H9 (cell line): ENCODE results near the gene S100A3. TPM values are rescaled to one million over a fixed set of nuclear protein-coding genes. Genes with fewer than 3 reads are reported as not detected.

Experiments
- DNase-seq: peaks from one replicate; pipeline ENCODE4 v3.0.0-alpha.2; 2017
- H2AFZ ChIP-seq: one replicate; pipeline ENCODE4 v1.6.1; 2013; ENCODE audit warnings: mild to moderate bottlenecking, low read length, control low read depth, moderate library complexity
- H2AK5ac ChIP-seq: 2 replicates; pipeline ENCODE4 v1.6.1; 2013; ENCODE audit warnings: low read length, control low read depth, mixed read lengths; ENCODE audit not compliant: insufficient read length
- H2BK120ac ChIP-seq: one replicate; pipeline ENCODE4 v1.6.1; 2013; ENCODE audit warnings: low read depth, mild to moderate bottlenecking, low read length, control low read depth, inconsistent platforms; ENCODE audit not compliant: poor library complexity, severe bottlenecking
- H2BK12ac ChIP-seq: 2 replicates; pipeline ENCODE4 v1.6.1; 2013; ENCODE audit warnings: low read length, control low read depth, mixed read lengths, low read depth; ENCODE audit not compliant: insufficient read length
- H2BK15ac ChIP-seq: 2 replicates; pipeline ENCODE4 v1.6.1; 2013; ENCODE audit warnings: low read depth, low read length, control low read depth
- H2BK20ac ChIP-seq: one replicate; pipeline ENCODE4 v1.6.1; 2013; ENCODE audit warnings: low read depth, mild to moderate bottlenecking, low read length, control low read depth, inconsistent platforms; ENCODE audit not compliant: poor library complexity, severe bottlenecking
- H2BK5ac ChIP-seq: 2 replicates; pipeline ENCODE4 v1.6.1; 2013; ENCODE audit warnings: low read length, control low read depth, mixed read lengths; ENCODE audit not compliant: insufficient read length
- H3K14ac ChIP-seq: 2 replicates; pipeline ENCODE4 v1.6.1; 2013; ENCODE audit warnings: low read length, control low read depth; ENCODE audit not compliant: insufficient read depth
- H3K18ac ChIP-seq: 2 replicates; pipeline ENCODE4 v1.6.1; 2013; ENCODE audit warnings: low read depth, mild to moderate bottlenecking, mixed read lengths, low read length, control low read depth; ENCODE audit not compliant: insufficient read length
- H3K23ac ChIP-seq: 2 replicates; pipeline ENCODE4 v1.6.1; 2013; ENCODE audit warnings: low read length, control low read depth, mixed read lengths, low read depth; ENCODE audit not compliant: insufficient read length
- H3K23me2 ChIP-seq: 2 replicates; pipeline ENCODE4 v1.6.1; 2013; ENCODE audit warnings: low read depth, mild to moderate bottlenecking, mixed read lengths, low read length, control low read depth; ENCODE audit not compliant: insufficient read length, poor library complexity, severe bottlenecking
- H3K27ac ChIP-seq: 2 replicates; pipeline ENCODE4 v1.5.1; 2013; ENCODE audit warnings: low read length, control low read depth, mixed read lengths, low read depth; ENCODE audit not compliant: insufficient read length
- H3K27me3 ChIP-seq: 2 replicates; pipeline ENCODE4 v1.6.1; 2013; ENCODE audit warnings: low read length, control low read depth, inconsistent platforms; ENCODE audit not compliant: insufficient read depth
- H3K4ac ChIP-seq: 2 replicates; pipeline ENCODE4 v1.6.1; 2013; ENCODE audit warnings: low read depth, mild to moderate bottlenecking, control low read depth, inconsistent platforms, low read length, moderate library complexity
- H3K4me1 ChIP-seq: 2 replicates; pipeline ENCODE4 v1.6.1; 2013; ENCODE audit warnings: low read length, control low read depth, inconsistent platforms; ENCODE audit not compliant: insufficient read depth
- H3K4me2 ChIP-seq: 2 replicates; pipeline ENCODE4 v1.6.1; 2013; ENCODE audit warnings: low read length, control low read depth, mixed read lengths; ENCODE audit not compliant: insufficient read length, insufficient read depth
- H3K56ac ChIP-seq: 2 replicates; pipeline ENCODE4 v1.6.1; 2013; ENCODE audit warnings: low read depth, mild to moderate bottlenecking, mixed read lengths, low read length, control low read depth; ENCODE audit not compliant: insufficient read length
- H3K79me1 ChIP-seq: 2 replicates; pipeline ENCODE4 v1.6.1; 2013; ENCODE audit warnings: low read depth, mild to moderate bottlenecking, moderate library complexity, low read length, control low read depth, inconsistent platforms; ENCODE audit not compliant: insufficient read depth, poor library complexity, severe bottlenecking
- H3K79me2 ChIP-seq: 2 replicates; pipeline ENCODE4 v1.6.1; 2013; ENCODE audit warnings: low read length, control low read depth, inconsistent platforms; ENCODE audit not compliant: insufficient read depth
- H3K9ac ChIP-seq: 2 replicates; pipeline ENCODE4 v1.6.1; 2013; ENCODE audit warnings: low read length, control low read depth, mixed read lengths; ENCODE audit not compliant: insufficient read length; ENCODE audit errors: extremely low read depth
- H3K9me3 ChIP-seq: one replicate; pipeline ENCODE4 v1.6.1; 2013; ENCODE audit warnings: low read depth, low read length, inconsistent platforms; ENCODE audit not compliant: control insufficient read depth
- H3T11ph ChIP-seq: one replicate; pipeline ENCODE4 v1.6.1; 2013; ENCODE audit warnings: mild to moderate bottlenecking, low read length, control low read depth, inconsistent platforms
- H4K20me1 ChIP-seq: one replicate; pipeline ENCODE4 v1.6.1; 2013; ENCODE audit not compliant: control insufficient read depth, insufficient read length, insufficient read depth
- H4K5ac ChIP-seq: 2 replicates; pipeline ENCODE4 v1.6.1; 2013; ENCODE audit warnings: low read depth, mild to moderate bottlenecking, mixed read lengths, low read length, control low read depth; ENCODE audit not compliant: insufficient read length
- H4K8ac ChIP-seq: replicated peaks from 2 replicates; pipeline ENCODE4 v1.6.1; 2013; ENCODE audit warnings: low read length, control low read depth, mixed read lengths, low read depth; ENCODE audit not compliant: insufficient read length
- H4K91ac ChIP-seq: 2 replicates; pipeline ENCODE4 v1.6.1; 2013; ENCODE audit warnings: low read depth, mild to moderate bottlenecking, moderate library complexity, mixed read lengths, low read length, control low read depth; ENCODE audit not compliant: insufficient read length
- H3K27ac Mint-ChIP-seq, 3 experiments: 2 replicates in 2 of 3; 3 replicates in 1 of 3; pipeline ENCODE4 v1.8.0; 2020 to 2021; ENCODE audit warnings: mixed read lengths in 3 of 3, mild to moderate bottlenecking in 1 of 3, moderate library complexity in 1 of 3
- H3K27me3 Mint-ChIP-seq: 2 replicates; pipeline ENCODE4 v1.8.0; 2021; ENCODE audit warnings: low read depth, mild to moderate bottlenecking, moderate library complexity, mixed read lengths
- H3K36me3 Mint-ChIP-seq, 3 experiments: 2 replicates in 2 of 3; 3 replicates in 1 of 3; pipeline ENCODE4 v1.8.0; 2020 to 2021; ENCODE audit warnings: low read depth in 3 of 3, mixed read lengths in 3 of 3; ENCODE audit not compliant: insufficient read depth in 1 of 3
- H3K4me1 Mint-ChIP-seq, 2 experiments: 2 replicates each; pipeline ENCODE4 v1.8.0; 2020; ENCODE audit warnings: mixed read lengths in 2 of 2
- H3K4me3 Mint-ChIP-seq, 2 experiments: 2 replicates in 1 of 2; 3 replicates in 1 of 2; pipeline ENCODE4 v1.8.0; 2020 to 2021; ENCODE audit warnings: mild to moderate bottlenecking in 2 of 2, mixed read lengths in 2 of 2, moderate library complexity in 1 of 2
- H3K9me3 Mint-ChIP-seq, 2 experiments: 2 replicates in 1 of 2; 3 replicates in 1 of 2; pipeline ENCODE4 v1.8.0; 2020; ENCODE audit warnings: mild to moderate bottlenecking in 2 of 2, mixed read lengths in 2 of 2, moderate library complexity in 1 of 2
- WGBS: extraction: QIAGEN DNeasy Blood & Tissue Kit; methylation state at CpG from one replicate; pipeline ENCODE4 v1.1.7; 2013; ENCODE audit warnings: missing lambda C conversion rate, low lambda C conversion rate, mixed read lengths; ENCODE audit not compliant: insufficient read length; ENCODE audit errors: extremely low coverage; 5-methylcytosine and 5-hydroxymethylcytosine counted together
- total RNA-seq: library from RNA; stranded (reverse); gene quantifications from 2 replicates; pipeline ENCODE4 v1.2.1, GENCODE V29; 2021
- TF ChIP-seq, protein P1 (sequence below): fragments of 200-600 bp; sonication (generic); conservative IDR thresholded peaks from 3 replicates; pipeline ENCODE4 v1.8.0; 2021; ENCODE audit warnings: antibody characterized with exemption, mild to moderate bottlenecking

S100A3 gene
- total RNA-seq, 1 experiment from 2014 or later = not detected

DNA sequence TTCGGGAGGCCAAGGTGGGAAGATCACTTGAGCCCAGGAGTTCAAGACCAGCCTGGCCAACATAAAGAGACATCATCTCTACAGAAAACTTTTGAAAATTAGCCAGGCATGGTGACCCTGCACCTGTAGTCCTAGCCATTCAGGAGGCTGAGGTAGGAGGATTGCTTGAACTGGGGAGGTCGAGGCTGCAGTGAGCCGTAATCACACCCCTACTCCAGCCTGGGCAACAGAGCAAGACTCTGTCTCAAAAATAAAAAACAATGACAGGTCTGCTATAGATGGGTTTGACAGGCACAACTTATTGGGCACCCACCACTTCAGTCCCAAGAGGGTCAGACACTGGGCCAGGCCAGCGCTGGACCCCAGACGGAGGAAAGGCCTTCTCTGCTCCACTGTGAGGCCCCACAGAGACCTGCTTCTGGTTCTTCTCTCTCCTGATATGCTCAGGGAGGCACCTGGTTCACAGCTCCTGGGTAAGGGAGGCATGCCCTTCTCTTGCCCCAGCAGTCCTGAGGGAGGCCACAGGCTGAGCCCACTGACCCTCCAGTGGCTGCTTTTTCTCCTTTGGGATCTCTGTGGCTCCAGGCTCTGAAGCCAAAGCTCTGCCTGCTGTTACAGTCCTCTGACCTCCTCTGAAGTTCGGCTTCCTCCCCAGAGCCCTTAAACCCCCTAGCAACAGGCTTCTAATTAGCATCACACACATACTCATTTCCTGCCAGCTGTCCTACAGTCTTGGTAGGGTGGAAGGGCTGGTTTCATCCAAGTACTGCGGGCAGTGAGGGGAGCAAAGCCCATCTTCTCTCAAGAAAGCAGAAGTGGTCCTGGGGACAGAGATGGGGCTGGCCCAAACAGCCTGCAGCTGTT lies 49.5 kb upstream of the S100A3 start:
- no peak overlapping the region for H2BK15ac ChIP-seq
- no peak overlapping the region for H2AK5ac ChIP-seq
- peak overlapping the region; percentile 83 to 89 (median 86); a peak in 6 of 7 replicates for H3K27ac Mint-ChIP-seq
- H3K27me3 Mint-ChIP-seq = no peaks in the 10 kb centered on the region; the same call in none of the 2 replicates
- peak overlapping the region; percentile 89; the same call in 1 of the 2 replicates for H3K4ac ChIP-seq
- no peak overlapping the region for H2BK5ac ChIP-seq
- H3K4me3 Mint-ChIP-seq = peak overlapping the region in 1 of 2 experiments; percentile 61; a peak in 3 of 5 replicates
- H4K91ac ChIP-seq = no peak overlapping the region
- no peaks in the 10 kb centered on the region for H3K23me2 ChIP-seq
- H3K27ac ChIP-seq = peak overlapping the region; percentile 29
- no peaks in the 10 kb centered on the region for H3K79me1 ChIP-seq
- no peak overlapping the region for H4K5ac ChIP-seq
- no peaks in the 10 kb centered on the region for H3K79me2 ChIP-seq
- H3K56ac ChIP-seq = no peak overlapping the region
- no peak overlapping the region for H3T11ph ChIP-seq
- H2BK120ac ChIP-seq = peak overlapping the region; percentile 69
- H4K8ac ChIP-seq = no peak overlapping the region
- no peak overlapping the region for H2AFZ ChIP-seq
- peaks cover 7% of the 10 kb centered on the region; the same call in 1 of the 2 replicates for H3K4me1 ChIP-seq
- DNase-seq = peak; percentile 87
- TF ChIP-seq, protein P1, sequence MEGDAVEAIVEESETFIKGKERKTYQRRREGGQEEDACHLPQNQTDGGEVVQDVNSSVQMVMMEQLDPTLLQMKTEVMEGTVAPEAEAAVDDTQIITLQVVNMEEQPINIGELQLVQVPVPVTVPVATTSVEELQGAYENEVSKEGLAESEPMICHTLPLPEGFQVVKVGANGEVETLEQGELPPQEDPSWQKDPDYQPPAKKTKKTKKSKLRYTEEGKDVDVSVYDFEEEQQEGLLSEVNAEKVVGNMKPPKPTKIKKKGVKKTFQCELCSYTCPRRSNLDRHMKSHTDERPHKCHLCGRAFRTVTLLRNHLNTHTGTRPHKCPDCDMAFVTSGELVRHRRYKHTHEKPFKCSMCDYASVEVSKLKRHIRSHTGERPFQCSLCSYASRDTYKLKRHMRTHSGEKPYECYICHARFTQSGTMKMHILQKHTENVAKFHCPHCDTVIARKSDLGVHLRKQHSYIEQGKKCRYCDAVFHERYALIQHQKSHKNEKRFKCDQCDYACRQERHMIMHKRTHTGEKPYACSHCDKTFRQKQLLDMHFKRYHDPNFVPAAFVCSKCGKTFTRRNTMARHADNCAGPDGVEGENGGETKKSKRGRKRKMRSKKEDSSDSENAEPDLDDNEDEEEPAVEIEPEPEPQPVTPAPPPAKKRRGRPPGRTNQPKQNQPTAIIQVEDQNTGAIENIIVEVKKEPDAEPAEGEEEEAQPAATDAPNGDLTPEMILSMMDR = no peak
- no peaks in the 10 kb centered on the region for H3K9me3 Mint-ChIP-seq
- H2BK12ac ChIP-seq = peak overlapping the region; percentile 28
- no peak overlapping the region for H2BK20ac ChIP-seq
- H3K23ac ChIP-seq = no peak overlapping the region
- WGBS = no CpG with 5 or more reads among the region's 7 CpGs
- H3K36me3 Mint-ChIP-seq = no peaks in the 10 kb centered on the region
- no peaks in the 10 kb centered on the region for H3K27me3 ChIP-seq
- peak overlapping the region; percentile 92 for H3K14ac ChIP-seq
- H4K20me1 ChIP-seq = no peaks in the 10 kb centered on the region
- H3K4me2 ChIP-seq = peak overlapping the region; percentile 20
- peaks cover 19% of the 10 kb centered on the region in 2 experiments for H3K4me1 Mint-ChIP-seq
- H3K9me3 ChIP-seq = no peaks in the 10 kb centered on the region
- no peak overlapping the region for H3K9ac ChIP-seq
- peak overlapping the region; percentile 85 for H3K18ac ChIP-seq
